Liver (tissue), 9 donors: Measurements from ENCODE around the gene API5. TPM values are rescaled to one million over a fixed set of nuclear protein-coding genes. Genes with fewer than 3 reads are reported as not detected.

Source experiments
- DNase-seq: peaks from one replicate; pipeline ENCODE4 v3.0.0-alpha.2; 2017; ENCODE audit warnings: low spot score
- H3K27ac ChIP-seq, 2 donors: one replicate each; pipeline ENCODE4 v1.7.0; 2013; ENCODE audit warnings: inconsistent platforms in 2 of 2, low read length in 2 of 2, control low read depth in 1 of 2, low read depth in 1 of 2, mild to moderate bottlenecking in 1 of 2
- H3K27me3 ChIP-seq, 4 donors: one replicate each; pipeline versions ENCODE4 v1.6.1 to v1.7.0; 2013; ENCODE audit warnings: low read length in 3 of 4, inconsistent platforms in 1 of 4, mild to moderate bottlenecking in 1 of 4, moderate library complexity in 1 of 4; ENCODE audit not compliant: control insufficient read depth in 4 of 4, insufficient read depth in 4 of 4
- H3K36me3 ChIP-seq, 4 donors: one replicate each; pipeline versions ENCODE4 v1.6.1 to v1.7.0; 2013; ENCODE audit warnings: low read length in 3 of 4, mild to moderate bottlenecking in 3 of 4, low read depth in 1 of 4, moderate library complexity in 1 of 4; ENCODE audit not compliant: control insufficient read depth in 4 of 4, insufficient read depth in 3 of 4
- H3K4me1 ChIP-seq, 4 donors: one replicate each; pipeline versions ENCODE4 v1.6.1 to v1.7.0; 2013; ENCODE audit warnings: low read length in 3 of 4, mild to moderate bottlenecking in 3 of 4, moderate library complexity in 1 of 4; ENCODE audit not compliant: control insufficient read depth in 4 of 4, insufficient read depth in 4 of 4
- H3K4me3 ChIP-seq, 3 donors: one replicate each; pipeline versions ENCODE4 v1.6.1 to v1.7.0; 2013; ENCODE audit warnings: low read length in 3 of 3, control low read depth in 1 of 3, low read depth in 1 of 3, mild to moderate bottlenecking in 1 of 3
- H3K9ac ChIP-seq, 2 donors: one replicate each; pipeline ENCODE4 v1.7.0; 2013; ENCODE audit warnings: low read length in 2 of 2, mild to moderate bottlenecking in 2 of 2, moderate library complexity in 2 of 2, control low read depth in 1 of 2, low read depth in 1 of 2
- H3K9me3 ChIP-seq, 4 donors: one replicate each; pipeline versions ENCODE4 v1.6.1 to v1.7.0; 2013; ENCODE audit warnings: low read length in 3 of 4; ENCODE audit not compliant: control insufficient read depth in 4 of 4
- ATF3 ChIP-seq: IDR thresholded peaks from 2 replicates; pipeline ENCODE4 v1.6.1; 2016; ENCODE audit warnings: antibody characterized with exemption
- EGR1 ChIP-seq, 2 donors: IDR thresholded peaks; 2 replicates each; pipeline ENCODE4 v1.6.1; 2016 to 2018; ENCODE audit warnings: antibody characterized with exemption in 2 of 2, low read depth in 2 of 2
- FOXA1 ChIP-seq: IDR thresholded peaks from 2 replicates; pipeline ENCODE4 v1.6.1; 2016; ENCODE audit warnings: antibody characterized with exemption
- FOXA2 ChIP-seq: IDR thresholded peaks from 2 replicates; pipeline ENCODE4 v1.6.1; 2016; ENCODE audit warnings: antibody characterized with exemption
- GABPA ChIP-seq, 2 donors: IDR thresholded peaks in 1 of 2; conservative IDR thresholded peaks in 1 of 2; 2 replicates each; pipeline ENCODE4 v1.6.1; 2016; ENCODE audit warnings: antibody characterized with exemption in 2 of 2, mild to moderate bottlenecking in 1 of 2, moderate library complexity in 1 of 2
- HNF4A ChIP-seq, 2 donors: conservative IDR thresholded peaks; 2 replicates each; pipeline ENCODE4 v1.6.1; 2016; ENCODE audit warnings: antibody characterized with exemption in 2 of 2, mild to moderate bottlenecking in 2 of 2
- HNF4G ChIP-seq: IDR thresholded peaks from 2 replicates; pipeline ENCODE4 v1.6.1; 2016; ENCODE audit warnings: antibody characterized with exemption
- JUND ChIP-seq, 2 donors: IDR thresholded peaks; 2 replicates each; pipeline ENCODE4 v1.6.1; 2016; ENCODE audit warnings: antibody characterized with exemption in 2 of 2
- NR2F2 ChIP-seq: IDR thresholded peaks from 2 replicates; pipeline ENCODE4 v1.6.1; 2016; ENCODE audit warnings: antibody characterized with exemption
- RAD21 ChIP-seq, 2 donors: IDR thresholded peaks; 2 replicates each; pipeline ENCODE4 v1.6.1; 2016; ENCODE audit warnings: antibody characterized with exemption in 2 of 2, mild to moderate bottlenecking in 2 of 2
- REST ChIP-seq: IDR thresholded peaks from 2 replicates; pipeline ENCODE4 v1.6.1; 2016; ENCODE audit warnings: antibody characterized with exemption, mild to moderate bottlenecking
- RXRA ChIP-seq, 2 donors: IDR thresholded peaks; 2 replicates each; pipeline ENCODE4 v1.6.1; 2017 to 2018; ENCODE audit warnings: antibody characterized with exemption in 2 of 2, mild to moderate bottlenecking in 1 of 2
- SP1 ChIP-seq: IDR thresholded peaks from 2 replicates; pipeline ENCODE4 v1.6.1; 2018; ENCODE audit warnings: antibody characterized with exemption, mild to moderate bottlenecking
- TAF1 ChIP-seq: conservative IDR thresholded peaks from 2 replicates; pipeline ENCODE4 v1.6.1; 2016; ENCODE audit warnings: antibody characterized with exemption, mild to moderate bottlenecking
- YY1 ChIP-seq: IDR thresholded peaks from 2 replicates; pipeline ENCODE4 v1.6.1; 2016; ENCODE audit warnings: antibody characterized with exemption, mild to moderate bottlenecking
- ZBTB33 ChIP-seq: IDR thresholded peaks from 2 replicates; pipeline ENCODE4 v1.6.1; 2016; ENCODE audit warnings: antibody characterized with exemption
- WGBS: extraction: QIAGEN DNeasy Blood & Tissue Kit; methylation state at CpG from one replicate; pipeline ENCODE4 v1.1.7; 2013; 5-methylcytosine and 5-hydroxymethylcytosine counted together
- polyA plus RNA-seq, 2 donors: library from polyadenylated mRNA; stranded (reverse) in 1 of 2; unstranded in 1 of 2; fragments of 200-250 nt in 1 of 2; fragments of >200 nt in 1 of 2; fragmentation: Nextera tagmentation in 1 of 2; extraction: Ambion mirVana in 1 of 2; gene quantifications; one replicate each; pipeline versions ENCODE4 v1.2.1 to v1.2.3, GENCODE V29; 2013 to 2015
- total RNA-seq, 2 donors: library from RNA; depleted of rRNA; stranded (reverse); fragments of >200 nt; gene quantifications; one replicate each; pipeline ENCODE4 v1.2.3, GENCODE V29; 2014
- TF ChIP-seq, protein P1 (sequence below): fragments of 150-350 bp; IDR thresholded peaks from 2 replicates; pipeline ENCODE4 v1.5.1; 2017; ENCODE audit warnings: improper control_type of control experiment, low read depth, low read length; ENCODE audit not compliant: missing input control
- TF ChIP-seq, protein P2 (sequence below): IDR thresholded peaks from 2 replicates; pipeline ENCODE4 v1.6.1; 2016; ENCODE audit warnings: antibody characterized with exemption
- donor health status: healthy.
- donor health status: healthy.
- donor health status: healthy.
- donor health status: healthy.
- donor health status: healthy.

API5 gene
- total and polyA plus RNA-seq, 4 donors: 23.0 to 61.6 (median 34.2) TPM

GRCh38 chr11:43267856-43268580, 43.8 kb upstream of the API5 start:
- DNase-seq: no peak
- Histone ChIP-seq H3K36me3 (no peaks in the 10 kb centered on the region), H3K27ac (no peak overlapping the region), H3K4me1 (no peaks in the 10 kb centered on the region), H3K4me3 (no peak overlapping the region), H3K9me3 (no peaks in the 10 kb centered on the region), H3K27me3 (peaks cover 0 to 2% (median 0%) of the 10 kb centered on the region in 4 donors), H3K9ac (no peak overlapping the region)
- 65% methylated on average over 10 of the region's 10 CpGs for WGBS
- no peak for TF ChIP-seq HNF4G
- TF ChIP-seq FOXA1: no peak
- no peak for TF ChIP-seq EGR1 (IDR thresholded peaks at IDR 0.05; ENCODE audit: low read depth in 2 of 2)
- no peak for TF ChIP-seq FOXA2
- TF ChIP-seq SP1: no peak
- TF ChIP-seq RAD21 (IDR thresholded peaks at IDR 0.05): no peak
- TF ChIP-seq ZBTB33: no peak
- TF ChIP-seq RXRA (IDR thresholded peaks at IDR 0.05): no peak
- no peak for TF ChIP-seq YY1
- no peak for TF ChIP-seq GABPA (IDR thresholded peaks at IDR 0.05 in 1 of 2, conservative IDR thresholded peaks at IDR 0.05 in 1 of 2)
- TF ChIP-seq NR2F2: no peak
- TF ChIP-seq, protein P1, sequence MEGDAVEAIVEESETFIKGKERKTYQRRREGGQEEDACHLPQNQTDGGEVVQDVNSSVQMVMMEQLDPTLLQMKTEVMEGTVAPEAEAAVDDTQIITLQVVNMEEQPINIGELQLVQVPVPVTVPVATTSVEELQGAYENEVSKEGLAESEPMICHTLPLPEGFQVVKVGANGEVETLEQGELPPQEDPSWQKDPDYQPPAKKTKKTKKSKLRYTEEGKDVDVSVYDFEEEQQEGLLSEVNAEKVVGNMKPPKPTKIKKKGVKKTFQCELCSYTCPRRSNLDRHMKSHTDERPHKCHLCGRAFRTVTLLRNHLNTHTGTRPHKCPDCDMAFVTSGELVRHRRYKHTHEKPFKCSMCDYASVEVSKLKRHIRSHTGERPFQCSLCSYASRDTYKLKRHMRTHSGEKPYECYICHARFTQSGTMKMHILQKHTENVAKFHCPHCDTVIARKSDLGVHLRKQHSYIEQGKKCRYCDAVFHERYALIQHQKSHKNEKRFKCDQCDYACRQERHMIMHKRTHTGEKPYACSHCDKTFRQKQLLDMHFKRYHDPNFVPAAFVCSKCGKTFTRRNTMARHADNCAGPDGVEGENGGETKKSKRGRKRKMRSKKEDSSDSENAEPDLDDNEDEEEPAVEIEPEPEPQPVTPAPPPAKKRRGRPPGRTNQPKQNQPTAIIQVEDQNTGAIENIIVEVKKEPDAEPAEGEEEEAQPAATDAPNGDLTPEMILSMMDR: no peak
- TF ChIP-seq REST: no peak
- no peak for TF ChIP-seq ATF3
- no peak for TF ChIP-seq JUND (IDR thresholded peaks at IDR 0.05)
- TF ChIP-seq TAF1: no peak

DNA sequence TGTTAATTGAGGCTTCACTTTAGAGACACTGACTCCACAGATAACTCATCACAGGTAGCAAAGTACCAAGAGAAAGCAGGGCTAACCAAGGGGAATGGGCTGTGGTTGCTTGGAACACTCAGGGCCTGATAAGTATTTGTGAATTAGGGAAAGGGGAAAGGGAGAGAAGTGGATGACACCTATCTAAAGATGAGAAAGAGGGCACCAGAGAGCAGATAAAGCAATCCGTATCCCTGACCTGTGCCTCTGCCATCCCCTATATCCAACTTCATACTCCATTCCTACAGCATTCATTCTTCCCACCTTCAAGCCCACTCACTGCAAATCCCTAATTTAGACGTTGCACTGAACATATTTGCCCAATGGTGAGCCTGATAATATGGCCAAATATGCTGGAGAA, 43.0 kb upstream of the API5 start:
- Histone ChIP-seq H3K9me3 (no peaks in the 10 kb centered on the region), H3K27me3 (peaks cover 0 to 2% (median 0%) of the 10 kb centered on the region in 4 donors), H3K4me3 (no peak overlapping the region), H3K9ac (no peak overlapping the region), H3K36me3 (no peaks in the 10 kb centered on the region), H3K27ac (no peak overlapping the region), H3K4me1 (no peaks in the 10 kb centered on the region)
- WGBS: 22% methylated on average over 2 of the region's 2 CpGs
- DNase-seq: no peak
- TF ChIP-seq GABPA (IDR thresholded peaks at IDR 0.05 in 1 of 2, conservative IDR thresholded peaks at IDR 0.05 in 1 of 2) (no peak), TAF1 (no peak), RAD21 (IDR thresholded peaks at IDR 0.05) (no peak), SP1 (no peak), EGR1 (IDR thresholded peaks at IDR 0.05; ENCODE audit: low read depth in 2 of 2) (no peak), JUND (IDR thresholded peaks at IDR 0.05) (no peak), FOXA2 (no peak), ZBTB33 (no peak), NR2F2 (no peak), FOXA1 (no peak), ATF3 (no peak), HNF4A (conservative IDR thresholded peaks at IDR 0.05) (no peak), YY1 (no peak)
- TF ChIP-seq, protein P2, sequence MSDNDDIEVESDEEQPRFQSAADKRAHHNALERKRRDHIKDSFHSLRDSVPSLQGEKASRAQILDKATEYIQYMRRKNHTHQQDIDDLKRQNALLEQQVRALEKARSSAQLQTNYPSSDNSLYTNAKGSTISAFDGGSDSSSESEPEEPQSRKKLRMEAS: no peak
- TF ChIP-seq, protein P1: no peak
